ENCODE results near the gene TOMM40.

GRCh38 chr19:44874317-44874716 lies 16.7 kb upstream of the TOMM40 start:
- TF ChIP-seq EZH2 (IDR thresholded peaks at IDR 0.05; ENCODE audit: insufficient read depth, poor library complexity, severe bottlenecking) (no peak), EZH2phosphoT487 (IDR thresholded peaks at IDR 0.05; ENCODE audit: insufficient read depth, low read depth) (no peak)

Measured in GM23248 (cell line).